HEK293 (cell line): ENCODE data around the gene RIMKLA.

Experiments
- ATF2 ChIP-seq: fragments of 450-650 bp; formaldehyde crosslinking; IDR thresholded peaks from 2 replicates; pipeline ENCODE4 v1.5.1; 2016; ENCODE audit warnings: missing biosample characterization, missing genetic modification characterization, low read depth
- CTCF ChIP-seq: fragments of 450-650 bp; formaldehyde crosslinking; IDR thresholded peaks from 2 replicates; pipeline ENCODE4 v1.5.1; 2016; ENCODE audit warnings: missing biosample characterization, missing genetic modification characterization
- ZBTB7A ChIP-seq: fragments of 450-650 bp; formaldehyde crosslinking; IDR thresholded peaks from 2 replicates; pipeline ENCODE4 v1.5.1; 2016; ENCODE audit warnings: low read depth, missing biosample characterization, missing genetic modification characterization
- ZNF692 ChIP-seq: fragments of 450-650 bp; formaldehyde crosslinking; IDR thresholded peaks from 2 replicates; pipeline ENCODE4 v1.5.1; 2016; ENCODE audit warnings: missing biosample characterization, missing genetic modification characterization

GRCh38 chr1:42372796-42373195, 7.8 kb upstream of the RIMKLA start:
- TF ChIP-seq ZBTB7A (tag by site-specific recombination) (no peak), CTCF (tag by site-specific recombination) (no peak), ATF2 (tag by site-specific recombination) (no peak), ZNF692 (tag by site-specific recombination) (no peak)
